Upper lobe of left lung (tissue), 4 donors: ENCODE results near the gene MCF2L2.

Experiments
- POLR2A ChIP-seq, 4 donors: fragments of 450-650 bp; IDR thresholded peaks; one replicate each; pipeline ENCODE4 v1.5.1; 2016 to 2017; ENCODE audit warnings: antibody characterized with exemption in 4 of 4, mild to moderate bottlenecking in 2 of 4
- POLR2AphosphoS5 ChIP-seq, 2 donors: sonication (generic); formaldehyde crosslinking; IDR thresholded peaks; one replicate each; pipeline ENCODE4 v1.5.1; 2017; ENCODE audit warnings: antibody characterized with exemption in 2 of 2
- TF ChIP-seq, protein P1 (sequence below), 6 experiments: fragments of 450-650 bp in 4 of 6; fragments of 200-600 bp in 2 of 6; sonication (generic) in 2 of 6; IDR thresholded peaks; one replicate each; pipeline ENCODE4 v1.5.1; 2016 to 2019; ENCODE audit warnings: antibody characterized with exemption in 6 of 6

- no peak for TF ChIP-seq POLR2AphosphoS5 (IDR thresholded peaks at IDR 0.05)
- TF ChIP-seq, protein P1, sequence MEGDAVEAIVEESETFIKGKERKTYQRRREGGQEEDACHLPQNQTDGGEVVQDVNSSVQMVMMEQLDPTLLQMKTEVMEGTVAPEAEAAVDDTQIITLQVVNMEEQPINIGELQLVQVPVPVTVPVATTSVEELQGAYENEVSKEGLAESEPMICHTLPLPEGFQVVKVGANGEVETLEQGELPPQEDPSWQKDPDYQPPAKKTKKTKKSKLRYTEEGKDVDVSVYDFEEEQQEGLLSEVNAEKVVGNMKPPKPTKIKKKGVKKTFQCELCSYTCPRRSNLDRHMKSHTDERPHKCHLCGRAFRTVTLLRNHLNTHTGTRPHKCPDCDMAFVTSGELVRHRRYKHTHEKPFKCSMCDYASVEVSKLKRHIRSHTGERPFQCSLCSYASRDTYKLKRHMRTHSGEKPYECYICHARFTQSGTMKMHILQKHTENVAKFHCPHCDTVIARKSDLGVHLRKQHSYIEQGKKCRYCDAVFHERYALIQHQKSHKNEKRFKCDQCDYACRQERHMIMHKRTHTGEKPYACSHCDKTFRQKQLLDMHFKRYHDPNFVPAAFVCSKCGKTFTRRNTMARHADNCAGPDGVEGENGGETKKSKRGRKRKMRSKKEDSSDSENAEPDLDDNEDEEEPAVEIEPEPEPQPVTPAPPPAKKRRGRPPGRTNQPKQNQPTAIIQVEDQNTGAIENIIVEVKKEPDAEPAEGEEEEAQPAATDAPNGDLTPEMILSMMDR (IDR thresholded peaks at IDR 0.05) = no peak
- TF ChIP-seq POLR2A (IDR thresholded peaks at IDR 0.05) = no peak
These were observed 189.4 kb downstream of the MCF2L2 start for GRCh38 chr3:183239046-183239445.
